SK-N-SH (cell line): Measurements from ENCODE around the gene AGBL4. TPM values are rescaled to one million over a fixed set of nuclear protein-coding genes. Genes with fewer than 3 reads are reported as not detected.

Experiments
- CTCF ChIA-PET: fragments of 300-600, 350-600 bp; formaldehyde crosslinking; extraction: SDS; loops from one replicate; lab custom pipeline; 2021; lab: Yijun Ruan, JAX
- POLR2A ChIA-PET: fragments of 350-600 bp; sonication (Branson Sonifier 250); formaldehyde crosslinking; extraction: SDS; loops from one replicate; lab custom pipeline; 2020; ENCODE audit warnings: antibody characterized with exemption, inconsistent platforms; lab: Yijun Ruan, JAX
- DNase-seq: peaks from one replicate; pipeline ENCODE4 v3.0.0; 2012
- H2AFZ ChIP-seq: fragments of 200-600 bp; sonication (generic); 2 replicates; pipeline ENCODE4 v1.8.1; 2016; ENCODE audit warnings: antibody characterized with exemption, mild to moderate bottlenecking, low read depth
- H3F3A ChIP-seq: fragments of 200-600 bp; sonication (generic); replicated peaks from 2 replicates; pipeline ENCODE3; 2016; ENCODE audit warnings: antibody characterized with exemption, mild to moderate bottlenecking; ENCODE audit not compliant: insufficient read depth
- H3K27ac ChIP-seq, 2 experiments: fragments of 200-500 bp in 1 of 2; fragments of 200-600 bp in 1 of 2; sonication (Bioruptor generic) in 1 of 2; sonication (generic), shearing (Covaris generic) in 1 of 2; 2 replicates each; pipeline versions ENCODE4 v1.5.1 to v1.6.1; 2014 to 2016; ENCODE audit warnings: low read depth in 2 of 2, inconsistent platforms in 1 of 2, low read length in 1 of 2, mild to moderate bottlenecking in 1 of 2, mixed read lengths in 1 of 2
- H3K27me3 ChIP-seq: fragments of 200-600 bp; sonication (generic), shearing (Covaris generic); 2 replicates; pipeline ENCODE4 v1.6.1; 2016; ENCODE audit warnings: mixed run types; ENCODE audit not compliant: insufficient read depth
- H3K36me3 ChIP-seq, 2 experiments: fragments of 200-500 bp in 1 of 2; fragments of 200-600 bp in 1 of 2; sonication (Bioruptor generic) in 1 of 2; sonication (generic) in 1 of 2; replicated peaks in 1 of 2; 2 replicates each; pipeline versions ENCODE3 to v1.5.1; 2014 to 2016; ENCODE audit warnings: low read length in 1 of 2, mild to moderate bottlenecking in 1 of 2; ENCODE audit not compliant: insufficient read depth in 2 of 2, control insufficient read depth in 1 of 2
- H3K4me1 ChIP-seq, 2 experiments: fragments of 200-500 bp in 1 of 2; fragments of 200-600 bp in 1 of 2; sonication (Bioruptor generic) in 1 of 2; sonication (generic), shearing (Covaris generic) in 1 of 2; 2 replicates each; pipeline versions ENCODE4 v1.5.1 to v1.6.1; 2014 to 2016; ENCODE audit warnings: low read depth in 1 of 2, low read length in 1 of 2, mixed run types in 1 of 2; ENCODE audit not compliant: insufficient read depth in 2 of 2, control insufficient read depth in 1 of 2
- H3K4me2 ChIP-seq: fragments of 200-600 bp; sonication (generic), shearing (Covaris generic); 2 replicates; pipeline ENCODE4 v1.6.1; 2017; ENCODE audit warnings: mixed run types
- H3K4me3 ChIP-seq, 2 experiments: fragments of 200-500 bp in 1 of 2; fragments of 200-600 bp in 1 of 2; sonication (Bioruptor generic) in 1 of 2; sonication (generic), shearing (Covaris generic) in 1 of 2; 2 replicates each; pipeline versions ENCODE4 v1.5.1 to v1.8.1; 2014 to 2016; ENCODE audit warnings: low read depth in 2 of 2, inconsistent platforms in 1 of 2, low read length in 1 of 2, mild to moderate bottlenecking in 1 of 2, mixed read lengths in 1 of 2, moderate library complexity in 1 of 2
- H3K79me2 ChIP-seq: fragments of 200-600 bp; sonication (generic); 2 replicates; pipeline ENCODE4 v1.8.1; 2017; ENCODE audit warnings: mild to moderate bottlenecking; ENCODE audit not compliant: insufficient read depth
- H3K9ac ChIP-seq: fragments of 200-600 bp; sonication (generic); 2 replicates; pipeline ENCODE4 v1.6.1; 2017; ENCODE audit warnings: mixed run types
- H3K9me2 ChIP-seq: fragments of 200-600 bp; sonication (generic); 2 replicates; pipeline ENCODE4 v1.6.1; 2017; ENCODE audit warnings: mixed run types
- H3K9me3 ChIP-seq: fragments of 200-600 bp; sonication (generic); 2 replicates; pipeline ENCODE4 v1.6.1; 2017; ENCODE audit warnings: mixed run types, mild to moderate bottlenecking, moderate library complexity
- H4K20me1 ChIP-seq: fragments of 200-600 bp; sonication (generic); 2 replicates; pipeline ENCODE4 v1.6.1; 2017; ENCODE audit warnings: mild to moderate bottlenecking, mixed run types; ENCODE audit not compliant: insufficient read depth
- EZH2phosphoT487 ChIP-seq: fragments of 200-600 bp; sonication (generic); IDR thresholded peaks from 2 replicates; pipeline ENCODE4 v1.6.1; 2017; ENCODE audit warnings: low read depth, mixed run types, mild to moderate bottlenecking, antibody characterized with exemption, moderate library complexity, borderline replicate concordance
- FOSL2 ChIP-seq: IDR thresholded peaks from 2 replicates; pipeline ENCODE4 v1.4.0; 2012; ENCODE audit warnings: low read depth, mild to moderate bottlenecking, moderate library complexity, borderline replicate concordance
- GABPA ChIP-seq: IDR thresholded peaks from 2 replicates; pipeline ENCODE4 v1.4.0; 2012; ENCODE audit warnings: low read depth, mild to moderate bottlenecking
- JUND ChIP-seq: IDR thresholded peaks from 2 replicates; pipeline ENCODE4 v1.4.0; 2012
- MXI1 ChIP-seq: IDR thresholded peaks from 2 replicates; pipeline ENCODE4 v1.6.1; 2012; ENCODE audit warnings: mild to moderate bottlenecking, low read depth, low read length, improper control_type of control experiment
- NRF1 ChIP-seq: IDR thresholded peaks from 2 replicates; pipeline ENCODE4 v1.6.1; 2012; ENCODE audit warnings: low read depth, mild to moderate bottlenecking, low read length
- POLR2AphosphoS5 ChIP-seq: IDR thresholded peaks from 2 replicates; pipeline ENCODE4 v1.6.1; 2012; ENCODE audit warnings: low read depth, low read length
- RCOR1 ChIP-seq: fragments of 150-350 bp; IDR thresholded peaks from 2 replicates; pipeline ENCODE4 v1.6.1; 2017; ENCODE audit warnings: antibody characterized with exemption, low read length
- REST ChIP-seq: IDR thresholded peaks from 2 replicates; pipeline ENCODE4 v1.6.1; 2012; ENCODE audit warnings: mild to moderate bottlenecking, low read depth, low read length, moderate library complexity
- RFX5 ChIP-seq: IDR thresholded peaks from 2 replicates; pipeline ENCODE4 v1.6.1; 2012; ENCODE audit warnings: mild to moderate bottlenecking, improper control_type of control experiment, low read length
- RXRA ChIP-seq: IDR thresholded peaks from 2 replicates; pipeline ENCODE4 v1.4.0; 2012; ENCODE audit warnings: low read depth, mild to moderate bottlenecking, borderline replicate concordance
- SMC3 ChIP-seq: IDR thresholded peaks from 2 replicates; pipeline ENCODE4 v1.6.1; 2012; ENCODE audit warnings: low read depth, low read length, improper control_type of control experiment
- TCF12 ChIP-seq: IDR thresholded peaks from 2 replicates; pipeline ENCODE4 v1.4.0; 2012
- YY1 ChIP-seq: IDR thresholded peaks from 2 replicates; pipeline ENCODE4 v1.4.0; 2012; ENCODE audit warnings: low read depth, mild to moderate bottlenecking
- WGBS: methylation state at CpG from one replicate; pipeline ENCODE4 v1.1.6; 2017; ENCODE audit warnings: low lambda C conversion rate; 5-methylcytosine and 5-hydroxymethylcytosine counted together
- polyA plus RNA-seq, 3 experiments: library from polyadenylated mRNA; depleted of rRNA; stranded (reverse); fragments of >200 nt; gene quantifications; 2 replicates each; pipeline ENCODE4 v1.2.3, GENCODE V29; 2012
- TF ChIP-seq, protein P1 (sequence below): fragments of 200-600 bp; sonication (generic); IDR thresholded peaks from 2 replicates; pipeline ENCODE4 v1.6.1; 2017; ENCODE audit warnings: antibody characterized with exemption, mild to moderate bottlenecking, moderate library complexity

AGBL4 gene
- polyA plus RNA-seq, 1 of the 3 experiments (the other 2 are of a cell fraction), result 0.07 TPM

- TF ChIP-seq EZH2phosphoT487, result no peak
- TF ChIP-seq, protein P1, sequence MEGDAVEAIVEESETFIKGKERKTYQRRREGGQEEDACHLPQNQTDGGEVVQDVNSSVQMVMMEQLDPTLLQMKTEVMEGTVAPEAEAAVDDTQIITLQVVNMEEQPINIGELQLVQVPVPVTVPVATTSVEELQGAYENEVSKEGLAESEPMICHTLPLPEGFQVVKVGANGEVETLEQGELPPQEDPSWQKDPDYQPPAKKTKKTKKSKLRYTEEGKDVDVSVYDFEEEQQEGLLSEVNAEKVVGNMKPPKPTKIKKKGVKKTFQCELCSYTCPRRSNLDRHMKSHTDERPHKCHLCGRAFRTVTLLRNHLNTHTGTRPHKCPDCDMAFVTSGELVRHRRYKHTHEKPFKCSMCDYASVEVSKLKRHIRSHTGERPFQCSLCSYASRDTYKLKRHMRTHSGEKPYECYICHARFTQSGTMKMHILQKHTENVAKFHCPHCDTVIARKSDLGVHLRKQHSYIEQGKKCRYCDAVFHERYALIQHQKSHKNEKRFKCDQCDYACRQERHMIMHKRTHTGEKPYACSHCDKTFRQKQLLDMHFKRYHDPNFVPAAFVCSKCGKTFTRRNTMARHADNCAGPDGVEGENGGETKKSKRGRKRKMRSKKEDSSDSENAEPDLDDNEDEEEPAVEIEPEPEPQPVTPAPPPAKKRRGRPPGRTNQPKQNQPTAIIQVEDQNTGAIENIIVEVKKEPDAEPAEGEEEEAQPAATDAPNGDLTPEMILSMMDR, result no peak
- TF ChIP-seq RFX5, result no peak
- no peak for TF ChIP-seq REST
Measured at GRCh38 chr1:48878191-48878940, 1145.4 kb downstream of the AGBL4 start (continued).

- no peak overlapping the region; the same call in 1 of the 2 replicates for H2AFZ ChIP-seq
- peak overlapping the region; percentile 19 for H3K4me2 ChIP-seq
Measured at GRCh38 chr1:48876330-48876785, 1147.4 kb downstream of the AGBL4 start.

More at GRCh38 chr1:48876330-48876785, 1147.4 kb downstream of the AGBL4 start:
- peak overlapping the region in 1 of 2 experiments; percentile 49; a peak in 2 of 4 replicates for H3K27ac ChIP-seq
- H3K9me3 ChIP-seq, result no peaks in the 10 kb centered on the region
- H3K79me2 ChIP-seq, result no peaks in the 10 kb centered on the region
- no peaks in the 10 kb centered on the region for H4K20me1 ChIP-seq
- H3F3A ChIP-seq, result peaks cover 12% of the 10 kb centered on the region
- DNase-seq, result no peak
- peaks cover 24 to 34% of the 10 kb centered on the region in 2 experiments; a peak in 3 of 4 replicates for H3K4me1 ChIP-seq
- no peaks in the 10 kb centered on the region for H3K9me2 ChIP-seq
- H3K4me3 ChIP-seq, result no peak overlapping the region
- POLR2A ChIA-PET, result no interaction called here
- WGBS, result 26% methylated on average over 2 of the region's 2 CpGs
- TF ChIP-seq RXRA, result peak; percentile 16; the same call in 1 of the 2 replicates
- no peak for TF ChIP-seq SMC3
- peak; percentile 46; the same call in 1 of the 2 replicates for TF ChIP-seq JUND
- TF ChIP-seq FOSL2, result peak; percentile 37; the same call in 1 of the 2 replicates
- no peak for TF ChIP-seq POLR2AphosphoS5
- TF ChIP-seq YY1, result no peak
- no peak for TF ChIP-seq RCOR1
- TF ChIP-seq GABPA, result no peak
- no peak for TF ChIP-seq MXI1
- peak; percentile 34; the same call in 1 of the 2 replicates for TF ChIP-seq TCF12
- no peak for TF ChIP-seq NRF1
- no peaks in the 10 kb centered on the region for H3K36me3 ChIP-seq
- CTCF ChIA-PET, result interaction anchor here (0.8 to 1.6 kb wide), 3 partner anchors 12 to 304 kb away, joined by 3 to 6 read pairs (median 3); no protein-coding TSS in a partner anchor
- H3K9ac ChIP-seq, result no peak overlapping the region
- H3K27me3 ChIP-seq, result no peaks in the 10 kb centered on the region
